ENCODE results near the gene PPP1R37. TPM values are rescaled to one million over a fixed set of nuclear protein-coding genes. Genes with fewer than 3 reads are reported as not detected.

The PPP1R37 gene
- total RNA-seq, 1 experiment from 2014 or later, result 8.0 TPM

DNA sequence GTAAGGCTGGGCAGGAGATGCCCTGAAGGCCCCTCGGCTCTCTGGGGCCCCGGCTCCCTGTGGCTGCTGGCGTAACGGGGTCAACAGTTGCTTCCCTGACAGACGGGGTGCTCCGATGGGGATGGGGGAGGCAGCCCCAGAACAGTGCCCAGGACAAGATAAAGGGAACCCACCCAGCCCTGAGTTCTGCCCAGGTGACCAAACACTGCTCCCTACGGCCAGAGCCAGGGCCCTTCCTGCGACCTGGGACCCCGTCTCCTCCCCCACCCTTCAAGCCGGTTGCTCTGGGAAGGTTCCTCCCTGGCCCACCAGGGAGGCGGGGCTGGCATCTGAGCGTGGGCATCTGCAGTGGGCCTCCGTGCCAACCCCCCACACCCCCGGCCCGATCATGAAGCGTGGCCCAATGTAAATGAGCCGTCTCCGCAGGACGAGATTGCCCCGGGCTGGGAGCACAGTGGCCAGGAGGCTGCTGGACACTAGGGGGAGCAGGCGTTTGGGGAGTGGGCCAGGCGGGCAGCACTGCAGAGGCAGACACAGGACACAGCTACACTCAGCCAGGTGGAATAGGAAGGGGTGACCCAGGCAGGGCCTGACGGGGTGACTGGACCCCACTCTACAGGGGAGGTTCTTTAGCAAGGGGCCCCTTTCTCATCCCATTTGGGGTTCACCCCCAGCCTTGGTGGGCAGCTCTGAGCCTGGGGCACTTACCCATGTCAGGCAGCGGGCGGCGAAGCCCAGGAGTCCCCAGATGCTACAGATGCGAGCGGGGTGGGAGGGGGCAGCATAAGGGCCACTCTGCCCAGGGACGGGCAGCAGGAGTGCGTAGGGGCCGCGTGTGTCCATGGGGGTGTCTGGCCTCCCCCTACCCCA is 69.0 kb downstream of the PPP1R37 start:
- no peak overlapping the region for H3K9ac ChIP-seq (ENCODE audit: low read length)
- H3K27me3 ChIP-seq (ENCODE audit: low read length), result no peaks in the 10 kb centered on the region
- no peak overlapping the region for H3K27ac ChIP-seq (ENCODE audit: low read length)
- H3K9me3 ChIP-seq (ENCODE audit: low read length), result no peaks in the 10 kb centered on the region
- H4K20me1 ChIP-seq (ENCODE audit: insufficient read depth, low read depth, low read length), result peaks cover 12% of the 10 kb centered on the region; the same call in 1 of the 2 replicates
- peaks cover 7% of the 10 kb centered on the region for H3K4me1 ChIP-seq (ENCODE audit: low read length)
- H3K4me3 ChIP-seq (ENCODE audit: low read length), result no peak overlapping the region
- no peak overlapping the region for H3K4me2 ChIP-seq (ENCODE audit: low read depth, low read length, poor library complexity, severe bottlenecking)
- no peaks in the 10 kb centered on the region for H3K36me3 ChIP-seq (ENCODE audit: insufficient read depth, low read length)
- H3K79me2 ChIP-seq (ENCODE audit: low read length), result no peaks in the 10 kb centered on the region
- H3K9me2 ChIP-seq (replicated peaks; ENCODE audit: insufficient read depth, low read length), result no peaks in the 10 kb centered on the region
- H2AFZ ChIP-seq (ENCODE audit: low read length), result no peak overlapping the region
- no peak for DNase-seq

DNA sequence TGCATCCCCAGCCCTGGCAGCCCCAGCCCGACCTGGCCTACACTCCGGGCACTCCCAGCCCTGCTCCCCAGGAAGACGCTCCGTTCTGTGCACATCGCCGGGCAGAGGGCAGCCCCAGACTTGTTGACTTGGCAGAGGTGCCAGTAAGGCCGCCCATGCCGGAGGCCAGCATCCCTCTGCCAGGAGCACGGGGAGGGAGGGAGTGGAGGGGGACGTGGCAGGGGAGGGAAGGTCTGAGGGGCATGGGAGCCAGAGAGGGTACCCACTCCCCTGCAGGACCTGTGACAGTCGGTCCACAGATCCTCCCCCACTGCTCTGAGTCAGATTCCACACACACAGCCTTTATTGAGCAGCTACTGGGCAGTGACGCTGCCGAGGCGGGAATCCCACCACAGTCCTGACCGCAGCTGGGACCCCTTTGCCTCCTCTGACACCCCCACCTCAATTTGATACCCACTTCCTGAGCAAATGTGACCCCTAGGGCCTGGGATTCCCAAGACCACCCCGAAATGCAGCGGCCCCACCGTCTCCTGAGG is 69.7 kb downstream of the PPP1R37 start:
- Histone ChIP-seq H3K36me3 (ENCODE audit: insufficient read depth, low read length) (no peaks in the 10 kb centered on the region), H3K4me3 (ENCODE audit: low read length) (no peak overlapping the region), H4K20me1 (ENCODE audit: insufficient read depth, low read depth, low read length) (peaks cover 12% of the 10 kb centered on the region; the same call in 1 of the 2 replicates), H3K27ac (ENCODE audit: low read length) (no peak overlapping the region), H3K9me3 (ENCODE audit: low read length) (no peaks in the 10 kb centered on the region), H3K9me2 (replicated peaks; ENCODE audit: insufficient read depth, low read length) (no peaks in the 10 kb centered on the region), H3K9ac (ENCODE audit: low read length) (no peak overlapping the region), H3K27me3 (ENCODE audit: low read length) (no peaks in the 10 kb centered on the region), H2AFZ (ENCODE audit: low read length) (no peak overlapping the region), H3K4me2 (ENCODE audit: low read depth, low read length, poor library complexity, severe bottlenecking) (no peak overlapping the region), H3K79me2 (ENCODE audit: low read length) (no peaks in the 10 kb centered on the region), H3K4me1 (ENCODE audit: low read length) (peaks cover 7% of the 10 kb centered on the region)
- DNase-seq, result no peak

GRCh38 chr19:45163156-45163555 is 70.2 kb downstream of the PPP1R37 start:
- H3K27ac ChIP-seq (ENCODE audit: low read length), result no peak overlapping the region
- H3K79me2 ChIP-seq (ENCODE audit: low read length), result no peaks in the 10 kb centered on the region
- peaks cover 7% of the 10 kb centered on the region for H3K4me1 ChIP-seq (ENCODE audit: low read length)
- peaks cover 12% of the 10 kb centered on the region; the same call in 1 of the 2 replicates for H4K20me1 ChIP-seq (ENCODE audit: insufficient read depth, low read depth, low read length)
- H2AFZ ChIP-seq (ENCODE audit: low read length), result no peak overlapping the region
- no peaks in the 10 kb centered on the region for H3K9me2 ChIP-seq (replicated peaks; ENCODE audit: insufficient read depth, low read length)
- no peaks in the 10 kb centered on the region for H3K27me3 ChIP-seq (ENCODE audit: low read length)
- no peak overlapping the region for H3K4me3 ChIP-seq (ENCODE audit: low read length)
- DNase-seq, result no peak
- no peak overlapping the region for H3K4me2 ChIP-seq (ENCODE audit: low read depth, low read length, poor library complexity, severe bottlenecking)
- H3K9me3 ChIP-seq (ENCODE audit: low read length), result no peaks in the 10 kb centered on the region
- H3K36me3 ChIP-seq (ENCODE audit: insufficient read depth, low read length), result no peaks in the 10 kb centered on the region
- no peak overlapping the region for H3K9ac ChIP-seq (ENCODE audit: low read length)

GRCh38 chr19:45163751-45164460 is 70.9 kb downstream of the PPP1R37 start:
- H3K27me3 ChIP-seq (ENCODE audit: low read length), result no peaks in the 10 kb centered on the region
- H3K4me2 ChIP-seq (ENCODE audit: low read depth, low read length, poor library complexity, severe bottlenecking), result no peak overlapping the region
- peak overlapping the region; percentile 11; the same call in 1 of the 2 replicates for H3K9ac ChIP-seq (ENCODE audit: low read length)
- H3K4me3 ChIP-seq (ENCODE audit: low read length), result no peak overlapping the region
- DNase-seq, result no peak
- H3K9me2 ChIP-seq (replicated peaks; ENCODE audit: insufficient read depth, low read length), result no peaks in the 10 kb centered on the region
- H3K36me3 ChIP-seq (ENCODE audit: insufficient read depth, low read length), result no peaks in the 10 kb centered on the region
- H3K4me1 ChIP-seq (ENCODE audit: low read length), result peaks cover 7% of the 10 kb centered on the region
- H3K27ac ChIP-seq (ENCODE audit: low read length), result no peak overlapping the region
- H3K79me2 ChIP-seq (ENCODE audit: low read length), result no peaks in the 10 kb centered on the region
- no peak overlapping the region for H2AFZ ChIP-seq (ENCODE audit: low read length)
- H4K20me1 ChIP-seq (ENCODE audit: insufficient read depth, low read depth, low read length), result peaks cover 10% of the 10 kb centered on the region; the same call in 1 of the 2 replicates
- H3K9me3 ChIP-seq (ENCODE audit: low read length), result no peaks in the 10 kb centered on the region

GRCh38 chr19:45164577-45165335 is 71.8 kb downstream of the PPP1R37 start:
- H3K9me2 ChIP-seq (replicated peaks; ENCODE audit: insufficient read depth, low read length), result no peaks in the 10 kb centered on the region
- peak overlapping the region; percentile 11; the same call in 1 of the 2 replicates for H3K9ac ChIP-seq (ENCODE audit: low read length)
- peak; percentile 50 for DNase-seq
- H3K79me2 ChIP-seq (ENCODE audit: low read length), result no peaks in the 10 kb centered on the region
- H3K27me3 ChIP-seq (ENCODE audit: low read length), result no peaks in the 10 kb centered on the region
- no peaks in the 10 kb centered on the region for H3K9me3 ChIP-seq (ENCODE audit: low read length)
- H3K4me3 ChIP-seq (ENCODE audit: low read length), result no peak overlapping the region
- H2AFZ ChIP-seq (ENCODE audit: low read length), result no peak overlapping the region
- H3K27ac ChIP-seq (ENCODE audit: low read length), result no peak overlapping the region
- H3K36me3 ChIP-seq (ENCODE audit: insufficient read depth, low read length), result no peaks in the 10 kb centered on the region
- peaks cover 7% of the 10 kb centered on the region for H3K4me1 ChIP-seq (ENCODE audit: low read length)
- H3K4me2 ChIP-seq (ENCODE audit: low read depth, low read length, poor library complexity, severe bottlenecking), result no peak overlapping the region
- H4K20me1 ChIP-seq (ENCODE audit: insufficient read depth, low read depth, low read length), result peaks cover 8% of the 10 kb centered on the region; the same call in 1 of the 2 replicates

- Histone ChIP-seq H3K36me3 (ENCODE audit: insufficient read depth, low read length) (no peaks in the 10 kb centered on the region), H3K27me3 (ENCODE audit: low read length) (no peaks in the 10 kb centered on the region), H3K4me1 (ENCODE audit: low read length) (peaks cover 7% of the 10 kb centered on the region), H3K79me2 (ENCODE audit: low read length) (no peaks in the 10 kb centered on the region), H3K4me2 (ENCODE audit: low read depth, low read length, poor library complexity, severe bottlenecking) (no peak overlapping the region), H4K20me1 (ENCODE audit: insufficient read depth, low read depth, low read length) (peaks cover 19% of the 10 kb centered on the region; the same call in 1 of the 2 replicates), H2AFZ (ENCODE audit: low read length) (no peak overlapping the region), H3K9me2 (replicated peaks; ENCODE audit: insufficient read depth, low read length) (no peaks in the 10 kb centered on the region), H3K27ac (ENCODE audit: low read length) (no peak overlapping the region), H3K4me3 (ENCODE audit: low read length) (no peak overlapping the region), H3K9ac (ENCODE audit: low read length) (no peak overlapping the region), H3K9me3 (ENCODE audit: low read length) (no peaks in the 10 kb centered on the region)
- no peak for DNase-seq
These were observed 73.8 kb downstream of the PPP1R37 start for GRCh38 chr19:45166723-45167252.

DNA sequence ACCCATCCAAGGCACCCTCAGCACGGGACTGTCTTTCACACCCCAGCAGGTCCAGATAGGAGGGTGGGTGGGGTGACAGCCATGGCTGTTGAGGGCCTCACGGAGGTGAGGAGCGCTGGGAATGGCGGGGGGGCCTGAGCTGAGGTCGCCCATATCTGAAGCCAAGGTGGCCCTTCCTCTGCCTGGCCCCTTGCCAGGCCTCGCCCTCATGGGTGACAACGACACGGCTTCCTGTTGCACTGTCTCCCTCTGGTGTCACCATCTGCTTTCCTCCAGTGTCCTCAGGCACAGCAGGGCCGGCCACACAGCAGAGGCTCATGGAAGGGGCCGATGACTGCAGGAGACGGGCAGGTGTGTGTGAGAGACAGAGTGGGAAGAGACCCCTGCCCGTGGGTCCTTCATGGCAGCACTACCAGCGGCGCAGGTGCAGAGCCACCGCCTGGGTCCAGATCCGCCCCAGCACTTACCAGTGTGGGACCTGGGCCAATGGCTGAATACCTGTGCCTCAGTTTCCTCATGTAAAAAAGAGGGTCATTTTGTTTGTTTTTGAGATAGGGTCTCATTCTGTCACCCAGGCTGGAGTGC is 75.9 kb downstream of the PPP1R37 start:
- Histone ChIP-seq H3K9ac (ENCODE audit: low read length) (no peak overlapping the region), H3K27me3 (ENCODE audit: low read length) (no peaks in the 10 kb centered on the region), H3K27ac (ENCODE audit: low read length) (no peak overlapping the region), H3K79me2 (ENCODE audit: low read length) (no peaks in the 10 kb centered on the region), H3K4me3 (ENCODE audit: low read length) (no peak overlapping the region), H3K9me2 (replicated peaks; ENCODE audit: insufficient read depth, low read length) (no peaks in the 10 kb centered on the region), H3K9me3 (ENCODE audit: low read length) (no peaks in the 10 kb centered on the region), H3K4me1 (ENCODE audit: low read length) (peaks cover 7% of the 10 kb centered on the region), H3K36me3 (ENCODE audit: insufficient read depth, low read length) (no peaks in the 10 kb centered on the region), H4K20me1 (ENCODE audit: insufficient read depth, low read depth, low read length) (peaks cover 22% of the 10 kb centered on the region; the same call in 1 of the 2 replicates), H3K4me2 (ENCODE audit: low read depth, low read length, poor library complexity, severe bottlenecking) (no peak overlapping the region), H2AFZ (ENCODE audit: low read length) (no peak overlapping the region)
- no peak for DNase-seq
